MCF 10A (cell line): ENCODE measurements around the gene KIF5B. TPM values are rescaled to one million over a fixed set of nuclear protein-coding genes. Genes with fewer than 3 reads are reported as not detected.

ENCODE experiments used
- BruUV-seq: library from RNA; stranded (reverse); fragments of 400-500 nt; replicated peaks from 2 replicates; lab custom pipeline; 2021; lab: Mats Ljungman, UMichigan
- CTCF ChIA-PET: fragments of 300-600 bp; sonication (Branson Sonifier 250); formaldehyde crosslinking; extraction: SDS; loops from one replicate; lab custom pipeline; 2021; ENCODE audit warnings: antibody characterized with exemption, inconsistent platforms; lab: Yijun Ruan, JAX
- POLR2A ChIA-PET: fragments of 300-600, 350-650 bp; sonication (Branson Sonifier 250); formaldehyde crosslinking; extraction: SDS; loops from one replicate; lab custom pipeline; 2020; ENCODE audit warnings: antibody characterized with exemption, inconsistent platforms; lab: Yijun Ruan, JAX
- DNase-seq: peaks from one replicate; pipeline ENCODE4 v3.0.0-alpha.2; 2018; ENCODE audit not compliant: unreplicated experiment
- H3K27ac Mint-ChIP-seq: one replicate; pipeline ENCODE4 v1.8.0; 2022; ENCODE audit warnings: mild to moderate bottlenecking, low read depth, mixed read lengths; ENCODE audit not compliant: unreplicated experiment
- H3K27me3 Mint-ChIP-seq: one replicate; pipeline ENCODE4 v1.8.0; 2022; ENCODE audit warnings: mixed read lengths; ENCODE audit not compliant: insufficient read depth, unreplicated experiment
- H3K36me3 Mint-ChIP-seq: one replicate; pipeline ENCODE4 v1.8.0; 2022; ENCODE audit warnings: mild to moderate bottlenecking, moderate library complexity, mixed read lengths; ENCODE audit not compliant: insufficient read depth, unreplicated experiment
- H3K4me1 Mint-ChIP-seq: one replicate; pipeline ENCODE4 v1.8.0; 2022; ENCODE audit warnings: mixed read lengths; ENCODE audit not compliant: insufficient read depth, unreplicated experiment
- H3K4me3 Mint-ChIP-seq: one replicate; pipeline ENCODE4 v1.8.0; 2022; ENCODE audit warnings: mild to moderate bottlenecking, moderate library complexity, mixed read lengths; ENCODE audit not compliant: unreplicated experiment
- H3K9me3 Mint-ChIP-seq: one replicate; pipeline ENCODE4 v1.8.0; 2022; ENCODE audit warnings: mixed read lengths; ENCODE audit not compliant: unreplicated experiment
- intact Hi-C: fragments of 100-400 bp; cut with micrococcal nuclease; formaldehyde crosslinking; loops from 2 replicates; pipeline ENCODE4 v1.14.1; 2022
- total RNA-seq: library from RNA; stranded (reverse); gene quantifications from 2 replicates; pipeline ENCODE4 v1.2.3, GENCODE V29; 2022
- TF ChIP-seq, protein P1 (sequence below): fragments of 200-600 bp; IDR thresholded peaks from one replicate; pipeline ENCODE4 v1.8.0; 2022; ENCODE audit warnings: antibody characterized with exemption, mild to moderate bottlenecking; ENCODE audit not compliant: unreplicated experiment

Gene KIF5B
- total RNA-seq, 1 experiment from 2014 or later, result 150 TPM

- intact Hi-C loops, result no loop called here
- Mint-ChIP-seq H3K9me3 (no peaks in the 10 kb centered on the region), H3K27ac (no peak overlapping the region), H3K36me3 (peaks cover 44% of the 10 kb centered on the region), H3K4me3 (no peak overlapping the region), H3K4me1 (no peaks in the 10 kb centered on the region), H3K27me3 (no peaks in the 10 kb centered on the region)
- POLR2A ChIA-PET, result no interaction called here
- no TSS peak for BruUV-seq
- CTCF ChIA-PET, result interaction anchor here (0.6 to 0.7 kb wide), 3 partner anchors 105 to 165 kb away, joined by 3 to 4 read pairs (median 3); no protein-coding TSS in a partner anchor
- TF ChIP-seq, protein P1, sequence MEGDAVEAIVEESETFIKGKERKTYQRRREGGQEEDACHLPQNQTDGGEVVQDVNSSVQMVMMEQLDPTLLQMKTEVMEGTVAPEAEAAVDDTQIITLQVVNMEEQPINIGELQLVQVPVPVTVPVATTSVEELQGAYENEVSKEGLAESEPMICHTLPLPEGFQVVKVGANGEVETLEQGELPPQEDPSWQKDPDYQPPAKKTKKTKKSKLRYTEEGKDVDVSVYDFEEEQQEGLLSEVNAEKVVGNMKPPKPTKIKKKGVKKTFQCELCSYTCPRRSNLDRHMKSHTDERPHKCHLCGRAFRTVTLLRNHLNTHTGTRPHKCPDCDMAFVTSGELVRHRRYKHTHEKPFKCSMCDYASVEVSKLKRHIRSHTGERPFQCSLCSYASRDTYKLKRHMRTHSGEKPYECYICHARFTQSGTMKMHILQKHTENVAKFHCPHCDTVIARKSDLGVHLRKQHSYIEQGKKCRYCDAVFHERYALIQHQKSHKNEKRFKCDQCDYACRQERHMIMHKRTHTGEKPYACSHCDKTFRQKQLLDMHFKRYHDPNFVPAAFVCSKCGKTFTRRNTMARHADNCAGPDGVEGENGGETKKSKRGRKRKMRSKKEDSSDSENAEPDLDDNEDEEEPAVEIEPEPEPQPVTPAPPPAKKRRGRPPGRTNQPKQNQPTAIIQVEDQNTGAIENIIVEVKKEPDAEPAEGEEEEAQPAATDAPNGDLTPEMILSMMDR, result no peak
- DNase-seq, result no peak
These were observed 53.7 kb downstream of the KIF5B start for GRCh38 chr10:32002531-32002930.

DNA sequence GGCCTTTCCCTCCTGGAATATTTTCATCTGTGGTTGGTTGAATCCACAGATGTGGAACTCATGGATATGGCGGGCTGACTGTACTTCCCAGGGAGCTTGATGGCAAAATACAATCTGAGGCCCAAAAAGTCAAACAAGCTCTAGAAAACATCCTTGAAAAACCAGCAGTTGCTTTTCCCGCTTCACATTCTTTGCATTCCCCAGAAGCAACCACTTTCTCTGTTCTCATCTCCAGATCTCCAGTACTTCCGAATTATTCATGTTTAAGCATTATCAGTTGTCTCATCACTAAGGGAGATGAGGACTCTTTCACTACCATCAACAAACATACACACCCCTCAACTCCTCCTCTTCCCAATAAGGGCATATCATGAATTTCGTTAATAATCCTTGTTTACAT lies 55.3 kb downstream of the KIF5B start:
- Mint-ChIP-seq H3K4me3 (no peak overlapping the region), H3K9me3 (no peaks in the 10 kb centered on the region), H3K27ac (no peak overlapping the region), H3K4me1 (no peaks in the 10 kb centered on the region), H3K27me3 (no peaks in the 10 kb centered on the region), H3K36me3 (peaks cover 28% of the 10 kb centered on the region)
- BruUV-seq, result no TSS peak
- TF ChIP-seq, protein P1, result no peak
- POLR2A ChIA-PET, result no interaction called here
- CTCF ChIA-PET, result no interaction called here
- intact Hi-C loops, result no loop called here
- DNase-seq, result no peak

DNA sequence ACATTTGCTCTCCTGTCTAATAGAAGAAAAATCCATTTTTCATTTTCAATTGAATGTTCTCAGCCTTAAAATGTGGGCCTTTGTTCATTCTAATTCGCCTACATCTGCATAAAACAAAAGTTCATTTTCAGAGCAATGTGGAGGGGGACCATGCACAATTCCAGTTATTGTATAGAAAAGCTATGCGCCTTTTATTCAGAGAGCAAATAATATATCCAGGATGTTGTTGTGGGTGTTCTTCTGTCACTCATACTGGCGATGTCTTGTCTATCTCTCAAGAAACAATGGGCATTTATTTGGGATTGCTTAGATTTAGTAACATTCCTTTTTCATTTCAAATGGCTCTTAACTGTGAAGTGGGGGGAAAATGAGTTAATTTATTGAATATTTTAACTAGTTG lies 56.4 kb downstream of the KIF5B start:
- no peaks in the 10 kb centered on the region for H3K9me3 Mint-ChIP-seq
- H3K4me1 Mint-ChIP-seq, result no peaks in the 10 kb centered on the region
- peaks cover 17% of the 10 kb centered on the region for H3K36me3 Mint-ChIP-seq
- no TSS peak for BruUV-seq
- TF ChIP-seq, protein P1, result no peak
- H3K27me3 Mint-ChIP-seq, result no peaks in the 10 kb centered on the region
- no peak overlapping the region for H3K27ac Mint-ChIP-seq
- no peak overlapping the region for H3K4me3 Mint-ChIP-seq
- ChIA-PET CTCF (no interaction called here), POLR2A (no interaction called here)
- DNase-seq, result no peak
- intact Hi-C loops, result no loop called here

DNA sequence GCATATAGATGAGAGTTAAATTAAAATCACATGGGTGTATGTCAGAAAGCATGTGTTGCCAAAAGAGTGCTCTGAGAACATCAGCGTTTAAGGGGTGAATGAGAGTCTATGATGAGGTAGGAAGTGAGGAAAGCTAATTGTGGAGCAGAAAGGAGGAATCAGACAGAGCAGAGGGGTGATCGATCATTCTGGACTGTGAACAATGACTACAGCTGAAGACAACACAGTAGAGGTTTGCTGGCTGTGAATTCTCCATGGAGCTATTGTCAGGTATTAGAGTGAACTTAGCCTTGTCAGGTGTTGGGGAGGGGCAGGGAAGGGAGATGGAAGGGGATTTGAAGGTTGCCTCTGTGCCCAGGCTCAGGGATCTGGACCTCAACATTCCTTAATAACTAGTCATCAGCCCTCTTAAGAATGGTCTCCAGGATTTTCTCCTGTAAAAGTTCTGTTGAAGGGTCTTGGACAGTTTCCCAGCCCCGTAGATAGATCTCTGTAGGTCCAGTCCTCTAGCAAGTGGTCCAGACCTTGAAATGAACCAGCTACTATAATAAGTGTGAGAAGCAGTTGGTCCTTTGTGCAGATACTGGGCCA lies 57.1 kb downstream of the KIF5B start:
- no TSS peak for BruUV-seq
- TF ChIP-seq, protein P1, result no peak
- H3K27me3 Mint-ChIP-seq, result no peaks in the 10 kb centered on the region
- H3K9me3 Mint-ChIP-seq, result no peaks in the 10 kb centered on the region
- no peak overlapping the region for H3K27ac Mint-ChIP-seq
- no peaks in the 10 kb centered on the region for H3K4me1 Mint-ChIP-seq
- CTCF ChIA-PET, result interaction anchor here (0.7 kb wide), 1 partner anchor 141 kb away, joined by 3 read pairs; no protein-coding TSS in a partner anchor
- peaks cover 10% of the 10 kb centered on the region for H3K36me3 Mint-ChIP-seq
- intact Hi-C loops, result no loop called here
- no peak overlapping the region for H3K4me3 Mint-ChIP-seq
- DNase-seq, result no peak
- POLR2A ChIA-PET, result interaction anchor here (1.5 kb wide), 1 partner anchor 9 kb away, joined by 4 read pairs; no protein-coding TSS in a partner anchor
